GM21515 (cell line): ENCODE results near the gene PCDHA10.
"Not testable (repeated sequence)": the region's sequence is repeated elsewhere in the genome, so short reads cannot be mapped to it uniquely, and the experiment has no call there.

ENCODE experiments used
- ATAC-seq: cut with Tn5 transposase; IDR thresholded peaks from one replicate; pipeline ENCODE4 v1.9.1; 2021; ENCODE audit not compliant: unreplicated experiment

PCDHA10 gene

DNA sequence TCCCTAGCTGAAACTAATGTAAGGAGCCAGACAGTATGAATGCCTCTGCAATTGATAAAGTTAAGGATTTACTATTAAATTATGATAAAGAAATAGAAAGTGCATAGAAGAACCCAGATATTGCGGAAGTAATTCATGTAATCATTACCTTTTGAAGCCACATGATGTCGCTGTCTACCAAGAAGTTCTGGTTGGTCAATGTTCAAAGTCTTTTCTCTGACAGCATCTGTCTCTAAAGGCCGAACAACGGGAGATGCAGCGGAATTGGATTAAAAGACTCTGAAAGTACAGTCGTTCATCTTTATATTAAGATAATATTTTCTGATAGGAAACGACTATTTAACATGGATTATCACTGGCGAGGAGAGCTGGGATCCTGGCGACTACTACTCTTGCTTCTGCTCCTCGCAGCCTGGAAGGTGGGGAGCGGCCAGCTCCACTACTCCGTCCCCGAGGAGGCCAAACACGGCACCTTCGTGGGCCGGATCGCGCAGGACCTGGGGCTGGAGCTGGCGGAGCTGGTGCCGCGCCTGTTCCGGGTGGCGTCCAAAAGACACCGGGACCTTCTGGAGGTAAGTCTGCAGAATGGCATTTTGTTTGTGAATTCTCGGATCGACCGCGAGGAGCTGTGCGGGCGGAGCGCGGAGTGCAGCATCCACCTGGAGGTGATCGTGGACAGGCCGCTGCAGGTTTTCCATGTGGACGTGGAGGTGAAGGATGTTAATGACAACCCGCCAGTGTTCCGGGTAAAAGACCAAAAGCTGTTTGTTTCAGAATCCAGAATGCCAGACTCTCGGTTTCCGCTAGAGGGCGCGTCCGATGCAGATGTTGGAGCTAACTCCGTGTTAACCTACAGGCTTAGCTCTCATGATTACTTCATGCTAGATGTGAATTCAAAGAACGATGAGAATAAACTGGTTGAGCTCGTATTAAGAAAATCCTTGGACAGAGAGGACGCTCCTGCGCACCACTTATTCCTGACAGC is 14.4 kb upstream of the PCDHA10 start, which contains the start of gene PCDHA8:
Gene PCDHA8 (plus strand): TSS at position 210 of the 985 bp plus-strand sequence. CDS start 135 bp downstream, at position 345.
- ATAC-seq: no peak

DNA sequence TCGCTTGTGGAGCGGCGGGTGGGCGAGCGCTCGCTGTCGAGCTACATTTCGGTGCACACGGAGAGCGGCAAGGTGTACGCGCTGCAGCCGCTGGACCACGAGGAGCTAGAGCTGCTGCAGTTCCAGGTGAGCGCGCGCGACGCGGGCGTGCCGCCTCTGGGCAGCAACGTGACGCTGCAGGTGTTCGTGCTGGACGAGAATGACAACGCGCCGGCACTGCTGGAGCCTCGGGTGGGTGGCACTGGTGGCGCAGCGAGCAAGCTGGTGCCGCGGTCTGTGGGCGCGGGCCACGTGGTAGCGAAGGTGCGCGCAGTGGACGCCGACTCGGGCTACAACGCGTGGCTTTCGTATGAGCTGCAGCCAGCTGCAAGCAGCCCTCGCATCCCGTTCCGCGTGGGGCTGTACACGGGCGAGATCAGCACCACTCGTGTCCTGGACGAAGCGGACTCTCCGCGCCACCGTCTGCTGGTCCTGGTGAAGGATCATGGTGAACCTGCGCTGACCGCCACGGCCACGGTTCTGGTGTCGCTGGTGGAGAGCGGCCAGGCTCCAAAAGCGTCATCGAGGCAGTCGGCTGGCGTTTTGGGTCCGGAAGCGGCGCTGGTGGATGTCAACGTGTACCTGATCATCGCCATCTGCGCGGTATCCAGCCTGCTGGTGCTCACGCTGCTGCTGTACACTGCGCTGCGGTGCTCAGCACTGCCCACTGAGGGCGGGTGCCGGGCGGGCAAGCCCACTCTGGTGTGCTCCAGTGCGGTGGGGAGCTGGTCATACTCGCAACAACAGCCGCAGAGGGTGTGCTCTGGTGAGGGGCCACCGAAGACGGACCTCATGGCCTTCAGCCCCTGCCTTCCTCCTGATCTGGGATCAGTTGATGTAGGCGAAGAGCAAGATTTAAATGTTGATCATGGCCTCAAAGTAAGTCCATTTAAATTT is 12.6 kb upstream of the PCDHA10 start:
- ATAC-seq: no peak

DNA sequence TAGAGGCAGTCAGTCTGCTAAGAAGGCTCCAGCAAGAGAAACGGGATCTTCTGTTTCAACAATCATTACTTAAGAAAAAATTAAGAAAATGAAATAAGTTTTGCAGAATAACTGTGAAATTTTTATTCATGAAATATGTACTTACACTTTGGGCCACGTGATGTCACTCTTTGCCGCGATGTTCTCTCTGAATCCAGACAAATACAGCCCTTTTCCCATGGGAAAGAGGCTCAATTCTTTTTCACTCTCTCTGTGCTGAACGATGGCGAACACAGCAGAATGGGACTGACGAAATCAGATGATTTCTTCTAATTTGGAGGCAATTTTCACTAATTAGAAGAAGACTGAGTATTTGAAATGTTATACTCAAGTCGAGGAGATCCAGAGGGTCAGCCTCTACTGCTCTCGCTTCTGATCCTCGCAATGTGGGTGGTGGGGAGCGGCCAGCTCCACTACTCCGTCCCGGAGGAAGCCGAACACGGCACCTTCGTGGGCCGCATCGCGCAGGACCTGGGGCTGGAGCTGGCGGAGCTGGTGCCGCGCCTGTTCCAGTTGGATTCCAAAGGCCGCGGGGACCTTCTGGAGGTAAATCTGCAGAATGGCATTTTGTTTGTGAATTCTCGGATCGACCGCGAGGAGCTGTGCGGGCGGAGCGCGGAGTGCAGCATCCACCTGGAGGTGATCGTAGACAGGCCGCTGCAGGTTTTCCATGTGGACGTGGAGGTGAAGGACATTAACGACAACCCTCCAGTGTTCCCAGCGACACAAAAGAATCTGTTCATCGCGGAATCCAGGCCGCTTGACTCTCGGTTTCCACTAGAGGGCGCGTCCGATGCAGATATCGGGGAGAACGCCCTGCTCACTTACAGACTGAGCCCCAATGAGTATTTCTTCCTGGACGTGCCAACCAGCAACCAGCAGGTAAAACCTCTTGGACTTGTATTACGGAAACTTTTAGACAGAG is 7.3 kb upstream of the PCDHA10 start, which contains the start of gene PCDHA9:
Gene PCDHA9 (plus strand): TSS at position 244 of the 964 bp plus-strand sequence. CDS start 114 bp downstream, at position 358.
- ATAC-seq: not testable (repeated sequence)

DNA sequence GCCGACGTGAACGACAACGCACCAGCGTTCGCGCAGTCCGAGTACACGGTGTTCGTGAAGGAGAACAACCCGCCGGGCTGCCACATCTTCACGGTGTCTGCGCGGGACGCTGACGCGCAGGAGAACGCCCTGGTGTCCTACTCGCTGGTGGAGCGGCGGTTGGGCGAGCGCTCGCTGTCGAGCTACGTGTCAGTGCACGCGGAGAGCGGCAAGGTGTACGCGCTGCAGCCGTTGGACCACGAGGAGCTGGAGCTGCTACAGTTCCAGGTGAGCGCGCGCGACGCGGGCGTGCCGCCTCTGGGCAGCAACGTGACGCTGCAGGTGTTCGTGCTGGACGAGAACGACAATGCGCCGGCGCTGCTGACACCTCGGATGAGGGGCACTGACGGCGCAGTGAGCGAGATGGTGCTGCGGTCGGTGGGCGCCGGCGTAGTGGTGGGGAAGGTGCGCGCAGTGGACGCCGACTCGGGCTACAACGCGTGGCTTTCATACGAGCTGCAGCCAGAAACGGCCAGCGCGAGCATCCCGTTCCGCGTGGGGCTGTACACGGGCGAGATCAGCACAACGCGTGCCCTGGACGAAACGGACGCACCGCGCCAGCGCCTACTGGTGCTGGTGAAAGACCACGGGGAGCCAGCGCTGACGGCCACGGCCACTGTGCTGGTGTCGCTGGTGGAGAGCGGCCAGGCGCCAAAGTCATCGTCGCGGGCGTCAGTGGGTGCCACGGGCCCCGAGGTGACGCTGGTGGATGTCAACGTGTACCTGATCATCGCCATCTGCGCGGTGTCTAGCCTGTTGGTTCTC is 5.7 kb upstream of the PCDHA10 start:
- not testable (repeated sequence) for ATAC-seq

DNA sequence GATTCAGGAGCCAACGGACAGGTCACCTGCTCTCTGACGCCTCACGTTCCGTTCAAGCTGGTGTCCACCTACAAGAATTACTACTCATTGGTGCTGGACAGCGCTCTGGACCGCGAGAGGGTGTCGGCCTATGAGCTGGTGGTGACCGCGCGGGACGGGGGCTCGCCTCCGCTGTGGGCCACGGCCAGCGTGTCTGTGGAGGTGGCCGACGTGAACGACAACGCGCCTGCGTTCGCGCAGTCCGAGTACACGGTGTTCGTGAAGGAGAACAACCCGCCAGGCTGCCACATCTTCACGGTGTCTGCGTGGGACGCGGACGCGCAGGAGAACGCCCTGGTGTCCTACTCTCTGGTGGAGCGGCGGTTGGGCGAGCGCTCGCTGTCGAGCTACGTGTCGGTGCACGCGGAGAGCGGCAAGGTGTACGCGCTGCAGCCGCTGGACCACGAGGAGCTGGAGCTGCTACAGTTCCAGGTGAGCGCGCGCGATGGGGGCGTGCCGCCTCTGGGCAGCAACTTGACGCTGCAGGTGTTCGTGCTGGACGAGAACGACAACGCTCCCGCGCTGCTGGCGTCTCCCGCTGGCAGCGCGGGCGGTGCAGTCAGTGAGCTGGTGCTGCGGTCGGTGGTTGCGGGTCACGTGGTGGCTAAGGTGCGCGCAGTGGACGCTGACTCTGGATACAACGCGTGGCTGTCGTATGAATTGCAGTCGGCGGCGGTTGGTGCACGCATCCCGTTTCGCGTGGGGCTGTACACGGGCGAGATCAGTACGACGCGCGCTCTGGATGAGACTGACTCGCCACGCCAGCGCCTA is 1.7 kb downstream of the PCDHA10 start:
- no peak for ATAC-seq

DNA sequence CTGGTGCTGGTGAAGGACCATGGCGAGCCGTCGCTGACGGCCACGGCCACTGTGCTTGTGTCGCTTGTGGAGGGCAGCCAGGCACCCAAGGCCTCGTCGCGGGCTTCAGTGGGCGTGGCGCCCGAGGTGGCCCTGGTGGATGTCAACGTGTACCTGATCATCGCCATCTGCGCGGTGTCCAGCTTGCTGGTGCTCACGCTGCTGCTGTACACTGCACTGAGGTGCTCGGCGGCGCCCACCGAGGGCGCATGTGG is 2.2 kb downstream of the PCDHA10 start:
- no peak for ATAC-seq

DNA sequence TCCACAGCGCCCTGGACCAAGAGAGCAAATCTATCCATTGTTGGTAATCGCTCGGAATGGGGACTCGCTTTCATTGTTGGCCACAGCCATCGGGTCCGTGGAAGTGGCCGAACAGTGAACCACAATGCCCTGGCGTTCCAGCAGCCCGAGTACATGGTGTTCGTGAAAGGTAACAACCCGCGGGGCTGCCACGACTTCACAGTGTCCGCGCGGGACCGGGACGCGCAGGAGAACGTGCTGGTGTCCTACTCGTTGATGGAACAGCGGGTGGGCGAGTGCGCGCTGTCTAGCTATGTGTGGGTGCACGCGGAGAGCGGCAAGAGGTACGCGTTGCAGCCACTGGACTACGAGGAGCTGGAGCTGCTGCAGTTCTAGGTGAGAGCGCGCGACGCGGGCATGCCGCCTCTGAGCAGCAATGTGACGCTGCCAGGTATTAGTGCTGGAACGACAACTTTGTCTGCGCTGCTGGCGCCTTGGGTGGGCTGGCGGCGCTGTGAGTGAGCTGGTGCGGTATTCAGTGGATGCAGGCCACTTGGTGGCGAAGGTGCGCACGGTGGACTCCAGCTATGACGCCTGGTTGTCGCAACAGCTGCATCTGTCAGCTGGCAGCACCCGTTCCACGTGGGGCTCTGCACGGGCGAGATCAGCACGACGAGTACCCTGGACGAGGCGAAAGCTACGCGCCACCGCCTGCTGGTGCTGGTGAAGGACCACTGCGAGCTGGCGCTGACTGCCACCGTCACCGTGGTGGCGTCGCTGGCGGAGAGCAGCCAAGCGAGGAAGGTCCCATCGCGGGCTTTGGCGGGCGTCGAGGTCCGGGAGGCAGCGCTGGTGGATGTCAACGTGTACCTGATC is 7.0 kb downstream of the PCDHA10 start:
- ATAC-seq: no peak

DNA sequence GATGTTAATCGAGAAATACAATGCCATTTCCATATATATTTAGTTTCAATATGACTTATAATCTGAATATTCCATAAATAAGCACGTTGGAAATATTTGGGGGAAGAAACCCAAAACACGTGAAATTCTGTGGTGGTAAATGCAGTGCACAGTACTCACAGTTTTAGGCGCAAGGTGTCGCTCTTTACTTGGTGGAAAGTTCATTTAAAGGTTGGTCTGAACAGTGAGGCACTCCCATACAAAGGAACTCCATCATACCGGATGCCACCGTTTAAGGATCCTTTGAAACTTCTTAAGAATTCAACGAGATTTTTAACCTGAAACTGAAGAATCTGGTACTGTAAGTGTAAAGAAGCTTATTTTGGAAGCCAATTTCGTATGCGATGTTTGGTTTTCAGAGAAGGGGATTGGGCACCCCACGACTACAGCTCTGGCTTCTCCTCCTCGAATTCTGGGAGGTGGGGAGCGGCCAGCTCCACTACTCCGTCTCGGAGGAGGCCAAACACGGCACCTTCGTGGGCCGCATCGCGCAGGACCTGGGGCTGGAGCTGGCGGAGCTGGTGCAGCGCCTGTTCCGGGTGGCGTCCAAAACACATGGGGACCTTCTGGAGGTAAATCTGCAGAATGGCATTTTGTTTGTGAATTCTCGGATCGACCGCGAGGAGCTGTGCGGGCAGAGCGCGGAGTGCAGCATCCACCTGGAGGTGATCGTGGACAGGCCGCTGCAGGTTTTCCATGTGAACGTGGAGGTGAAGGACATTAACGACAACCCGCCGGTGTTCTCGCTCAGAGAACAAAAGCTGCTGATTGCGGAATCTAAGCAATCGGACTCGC is 13.2 kb downstream of the PCDHA10 start, which contains the start of gene PCDHA11:
Gene PCDHA11 (plus strand): TSS at position 237 of the 834 bp plus-strand sequence. CDS start 147 bp downstream, at position 384.
- no peak for ATAC-seq

DNA sequence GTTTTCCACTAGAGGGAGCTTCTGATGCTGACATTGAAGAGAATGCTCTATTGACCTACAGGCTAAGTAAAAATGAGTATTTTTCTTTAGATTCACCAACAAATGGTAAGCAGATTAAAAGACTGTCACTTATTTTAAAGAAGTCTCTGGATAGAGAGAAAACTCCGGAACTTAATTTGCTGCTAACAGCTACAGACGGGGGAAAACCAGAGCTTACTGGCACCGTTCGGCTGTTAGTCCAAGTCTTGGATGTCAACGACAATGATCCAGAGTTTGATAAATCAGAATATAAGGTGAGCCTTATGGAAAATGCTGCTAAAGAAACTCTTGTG is 13.8 kb downstream of the PCDHA10 start:
- no peak for ATAC-seq

DNA sequence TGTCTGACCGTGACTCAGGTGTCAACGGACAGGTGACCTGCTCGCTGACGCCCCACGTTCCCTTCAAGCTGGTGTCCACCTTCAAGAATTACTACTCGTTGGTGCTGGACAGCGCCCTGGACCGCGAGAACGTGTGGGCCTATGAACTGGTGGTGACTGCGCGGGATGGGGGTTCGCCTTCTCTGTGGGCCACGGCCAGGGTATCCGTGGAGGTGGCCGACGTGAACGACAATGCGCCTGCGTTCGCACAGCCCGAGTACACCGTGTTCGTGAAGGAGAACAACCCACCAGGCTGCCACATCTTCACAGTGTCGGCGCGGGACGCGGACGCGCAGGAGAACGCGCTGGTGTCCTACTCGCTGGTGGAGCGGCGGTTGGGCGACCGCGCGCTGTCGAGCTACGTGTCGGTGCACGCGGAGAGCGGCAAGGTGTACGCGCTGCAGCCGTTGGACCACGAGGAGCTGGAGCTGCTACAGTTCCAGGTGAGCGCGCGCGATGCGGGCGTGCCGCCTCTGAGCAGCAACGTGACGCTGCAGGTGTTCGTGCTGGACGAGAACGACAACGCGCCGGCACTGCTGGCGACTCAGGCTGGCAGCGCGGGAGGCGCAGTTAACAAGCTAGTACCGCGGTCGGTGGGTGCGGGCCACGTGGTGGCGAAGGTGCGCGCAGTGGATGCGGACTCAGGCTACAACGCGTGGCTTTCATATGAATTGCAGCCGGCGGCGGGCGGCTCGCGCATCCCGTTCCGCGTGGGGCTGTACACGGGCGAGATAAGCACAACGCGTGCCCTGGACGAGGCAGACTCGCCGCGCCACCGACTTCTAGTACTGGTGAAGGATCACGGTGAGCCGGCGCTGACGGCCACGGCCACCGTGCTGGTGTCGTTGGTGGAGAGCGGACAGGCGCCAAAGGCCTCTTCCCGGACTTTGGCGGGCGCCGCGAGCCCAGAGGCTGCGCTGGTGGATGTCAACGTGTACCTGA is 14.8 kb downstream of the PCDHA10 start:
- ATAC-seq: no peak

DNA sequence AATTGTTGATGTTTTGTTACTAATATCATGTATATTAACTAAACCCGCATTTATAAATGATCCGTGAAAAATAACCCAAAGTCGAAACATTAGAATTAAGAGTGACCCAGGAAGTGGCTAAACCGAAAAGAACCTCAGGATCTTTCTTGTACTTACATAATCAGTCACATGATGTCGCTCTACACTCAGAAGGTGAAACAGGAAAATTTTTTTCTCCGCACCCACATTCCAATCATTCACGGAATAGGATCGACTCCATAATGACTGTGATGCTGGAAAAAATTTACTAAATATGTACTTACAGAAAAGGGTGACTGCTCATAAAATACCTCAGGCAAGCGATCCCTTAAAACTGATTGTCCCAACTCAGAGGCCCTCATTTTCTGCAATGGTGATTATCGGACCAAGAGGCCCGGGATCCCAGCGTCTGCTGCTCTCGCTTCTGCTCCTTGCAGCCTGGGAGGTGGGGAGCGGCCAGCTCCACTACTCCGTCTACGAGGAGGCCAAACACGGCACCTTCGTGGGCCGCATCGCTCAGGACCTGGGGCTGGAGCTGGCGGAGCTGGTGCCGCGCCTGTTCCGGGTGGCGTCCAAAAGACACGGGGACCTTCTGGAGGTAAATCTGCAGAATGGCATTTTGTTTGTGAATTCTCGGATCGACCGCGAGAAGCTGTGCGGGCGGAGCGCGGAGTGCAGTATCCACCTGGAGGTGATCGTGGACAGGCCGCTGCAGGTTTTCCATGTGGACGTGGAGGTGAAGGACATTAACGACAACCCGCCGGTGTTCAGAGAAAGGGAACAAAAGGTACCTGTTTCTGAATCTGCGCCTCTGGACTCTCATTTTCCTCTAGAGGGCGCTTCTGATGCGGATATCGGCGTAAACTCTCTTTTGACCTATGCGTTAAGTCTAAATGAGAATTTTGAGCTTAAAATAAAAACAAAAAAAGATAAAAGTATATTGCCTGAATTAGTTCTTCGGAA is 19.7 kb downstream of the PCDHA10 start, which contains the start of gene PCDHA12:
Gene PCDHA12 (plus strand): TSS at position 224 of the 981 bp plus-strand sequence. CDS start 165 bp downstream, at position 389.
- ATAC-seq: no peak

DNA sequence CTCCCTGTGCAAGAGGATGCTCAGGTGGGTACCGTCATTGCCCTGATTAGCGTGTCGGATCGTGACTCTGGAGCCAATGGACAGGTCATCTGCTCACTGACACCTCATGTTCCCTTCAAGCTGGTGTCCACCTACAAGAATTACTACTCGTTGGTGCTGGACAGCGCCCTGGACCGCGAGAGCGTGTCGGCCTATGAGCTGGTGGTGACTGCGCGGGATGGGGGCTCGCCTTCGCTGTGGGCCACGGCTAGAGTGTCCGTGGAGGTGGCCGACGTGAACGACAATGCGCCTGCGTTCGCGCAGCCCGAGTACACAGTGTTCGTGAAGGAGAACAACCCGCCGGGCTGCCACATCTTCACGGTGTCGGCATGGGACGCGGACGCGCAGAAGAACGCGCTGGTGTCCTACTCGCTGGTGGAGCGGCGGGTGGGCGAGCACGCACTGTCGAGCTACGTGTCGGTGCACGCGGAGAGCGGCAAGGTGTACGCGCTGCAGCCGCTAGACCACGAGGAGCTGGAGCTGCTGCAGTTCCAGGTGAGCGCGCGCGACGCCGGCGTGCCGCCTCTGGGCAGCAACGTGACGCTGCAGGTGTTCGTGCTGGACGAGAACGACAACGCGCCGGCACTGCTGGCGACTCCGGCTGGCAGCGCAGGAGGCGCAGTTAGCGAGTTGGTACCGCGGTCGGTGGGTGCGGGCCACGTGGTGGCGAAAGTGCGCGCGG is 21.0 kb downstream of the PCDHA10 start:
- not testable (repeated sequence) for ATAC-seq

DNA sequence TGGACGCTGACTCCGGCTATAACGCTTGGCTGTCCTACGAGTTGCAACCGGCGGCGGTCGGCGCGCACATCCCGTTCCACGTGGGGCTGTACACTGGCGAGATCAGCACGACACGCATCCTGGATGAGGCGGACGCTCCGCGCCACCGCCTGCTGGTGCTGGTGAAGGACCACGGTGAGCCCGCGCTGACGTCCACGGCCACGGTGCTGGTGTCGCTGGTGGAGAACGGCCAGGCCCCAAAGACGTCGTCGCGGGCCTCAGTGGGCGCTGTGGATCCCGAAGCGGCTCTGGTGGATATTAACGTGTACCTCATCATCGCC is 21.5 kb downstream of the PCDHA10 start:
- ATAC-seq: no peak
